ENCODE results near the gene P3H4.

P3H4 gene

GRCh38 chr17:41792845-41793783 is 18.6 kb downstream of the P3H4 start:
- Histone ChIP-seq H3K4me1 (ENCODE audit: control insufficient read depth in 2 of 2, insufficient read depth in 2 of 2, low read length in 2 of 2) (peaks cover 22 to 31% of the 10 kb centered on the region in 2 donors), H3K4me3 (ENCODE audit: low read length in 2 of 2) (peak overlapping the region; percentile 53 to 65), H3K27ac (ENCODE audit: low read depth in 2 of 2, low read length in 2 of 2) (peak overlapping the region; percentile 89 to 97), H3K9ac (ENCODE audit: low read depth in 1 of 2, low read length in 2 of 2) (peak overlapping the region; percentile 61 to 83), H3K36me3 (ENCODE audit: control insufficient read depth in 2 of 2, insufficient read depth in 2 of 2, low read length in 2 of 2) (no peaks in the 10 kb centered on the region), H3K9me3 (ENCODE audit: control insufficient read depth in 2 of 2, low read length in 2 of 2) (no peaks in the 10 kb centered on the region), H3K27me3 (ENCODE audit: control insufficient read depth in 2 of 2, insufficient read depth in 2 of 2, low read length in 2 of 2) (no peaks in the 10 kb centered on the region)

- no peaks in the 10 kb centered on the region for H3K9me3 ChIP-seq (ENCODE audit: control insufficient read depth in 2 of 2, low read length in 2 of 2)
- peak overlapping the region in 1 of 2 donors; percentile 39 for H3K4me3 ChIP-seq (ENCODE audit: low read length in 2 of 2)
- peak overlapping the region; percentile 54 to 55 for H3K9ac ChIP-seq (ENCODE audit: low read depth in 1 of 2, low read length in 2 of 2)
- peaks cover 19 to 36% of the 10 kb centered on the region in 2 donors for H3K4me1 ChIP-seq (ENCODE audit: control insufficient read depth in 2 of 2, insufficient read depth in 2 of 2, low read length in 2 of 2)
- H3K27me3 ChIP-seq (ENCODE audit: control insufficient read depth in 2 of 2, insufficient read depth in 2 of 2, low read length in 2 of 2): no peaks in the 10 kb centered on the region
- no peaks in the 10 kb centered on the region for H3K36me3 ChIP-seq (ENCODE audit: control insufficient read depth in 2 of 2, insufficient read depth in 2 of 2, low read length in 2 of 2)
- H3K27ac ChIP-seq (ENCODE audit: low read depth in 2 of 2, low read length in 2 of 2): peak overlapping the region; percentile 85 to 86
These were observed 24.7 kb downstream of the P3H4 start for GRCh38 chr17:41787021-41787418.

- H3K9ac ChIP-seq (ENCODE audit: low read depth in 1 of 2, low read length in 2 of 2): peak within 1 kb of the TSS; percentile 92 to 98
- no peaks in the 10 kb centered on the region for H3K27me3 ChIP-seq (ENCODE audit: control insufficient read depth in 2 of 2, insufficient read depth in 2 of 2, low read length in 2 of 2)
- H3K36me3 ChIP-seq (ENCODE audit: control insufficient read depth in 2 of 2, insufficient read depth in 2 of 2, low read length in 2 of 2): peaks cover 0 to 3% of the 10 kb centered on the region in 2 donors
- peak within 1 kb of the TSS; percentile 99 for H3K27ac ChIP-seq (ENCODE audit: low read depth in 2 of 2, low read length in 2 of 2)
- H3K4me1 ChIP-seq (ENCODE audit: control insufficient read depth in 2 of 2, insufficient read depth in 2 of 2, low read length in 2 of 2): peaks cover 17 to 30% of the 10 kb centered on the region in 2 donors
- no peaks in the 10 kb centered on the region for H3K9me3 ChIP-seq (ENCODE audit: control insufficient read depth in 2 of 2, low read length in 2 of 2)
- peak within 1 kb of the TSS; percentile 85 to 87 for H3K4me3 ChIP-seq (ENCODE audit: low read length in 2 of 2)
These were observed 25.3 kb downstream of the P3H4 start, which contains the start of gene JUP for GRCh38 chr17:41786227-41787020. Gene JUP (minus strand): TSS chr17:41786711. CDS start chr17:41771854, 14,857 bp downstream.

- Histone ChIP-seq H3K36me3 (ENCODE audit: control insufficient read depth in 2 of 2, insufficient read depth in 2 of 2, low read length in 2 of 2) (peaks cover 0 to 3% of the 10 kb centered on the region in 2 donors), H3K9ac (ENCODE audit: low read depth in 1 of 2, low read length in 2 of 2) (peak overlapping the region; percentile 92 to 98), H3K27ac (ENCODE audit: low read depth in 2 of 2, low read length in 2 of 2) (peak overlapping the region; percentile 99), H3K4me3 (ENCODE audit: low read length in 2 of 2) (peak overlapping the region; percentile 85 to 87), H3K27me3 (ENCODE audit: control insufficient read depth in 2 of 2, insufficient read depth in 2 of 2, low read length in 2 of 2) (no peaks in the 10 kb centered on the region), H3K9me3 (ENCODE audit: control insufficient read depth in 2 of 2, low read length in 2 of 2) (no peaks in the 10 kb centered on the region), H3K4me1 (ENCODE audit: control insufficient read depth in 2 of 2, insufficient read depth in 2 of 2, low read length in 2 of 2) (peaks cover 17 to 30% of the 10 kb centered on the region in 2 donors)
These were observed 25.9 kb downstream of the P3H4 start for GRCh38 chr17:41785859-41786226.

- Histone ChIP-seq H3K4me3 (ENCODE audit: low read length in 2 of 2) (peak overlapping the region; percentile 85 to 87), H3K9me3 (ENCODE audit: control insufficient read depth in 2 of 2, low read length in 2 of 2) (no peaks in the 10 kb centered on the region), H3K27ac (ENCODE audit: low read depth in 2 of 2, low read length in 2 of 2) (peak overlapping the region; percentile 99), H3K9ac (ENCODE audit: low read depth in 1 of 2, low read length in 2 of 2) (peak overlapping the region; percentile 92 to 98), H3K27me3 (ENCODE audit: control insufficient read depth in 2 of 2, insufficient read depth in 2 of 2, low read length in 2 of 2) (no peaks in the 10 kb centered on the region), H3K36me3 (ENCODE audit: control insufficient read depth in 2 of 2, insufficient read depth in 2 of 2, low read length in 2 of 2) (peaks cover 0 to 3% of the 10 kb centered on the region in 2 donors), H3K4me1 (ENCODE audit: control insufficient read depth in 2 of 2, insufficient read depth in 2 of 2, low read length in 2 of 2) (peaks cover 17 to 30% of the 10 kb centered on the region in 2 donors)
These were observed 26.5 kb downstream of the P3H4 start for GRCh38 chr17:41785091-41785858.

- Histone ChIP-seq H3K9ac (ENCODE audit: low read depth in 1 of 2, low read length in 2 of 2) (peak overlapping the region in 1 of 2 donors; percentile 98), H3K4me3 (ENCODE audit: low read length in 2 of 2) (peak overlapping the region; percentile 85 to 87), H3K4me1 (ENCODE audit: control insufficient read depth in 2 of 2, insufficient read depth in 2 of 2, low read length in 2 of 2) (peaks cover 20 to 34% of the 10 kb centered on the region in 2 donors), H3K36me3 (ENCODE audit: control insufficient read depth in 2 of 2, insufficient read depth in 2 of 2, low read length in 2 of 2) (peaks cover 0 to 3% of the 10 kb centered on the region in 2 donors), H3K9me3 (ENCODE audit: control insufficient read depth in 2 of 2, low read length in 2 of 2) (no peaks in the 10 kb centered on the region), H3K27me3 (ENCODE audit: control insufficient read depth in 2 of 2, insufficient read depth in 2 of 2, low read length in 2 of 2) (no peaks in the 10 kb centered on the region), H3K27ac (ENCODE audit: low read depth in 2 of 2, low read length in 2 of 2) (peak overlapping the region; percentile 99)
These were observed 27.5 kb downstream of the P3H4 start for GRCh38 chr17:41784207-41784744.

- no peaks in the 10 kb centered on the region for H3K9me3 ChIP-seq (ENCODE audit: control insufficient read depth in 2 of 2, low read length in 2 of 2)
- peak overlapping the region; percentile 41 to 47 for H3K9ac ChIP-seq (ENCODE audit: low read depth in 1 of 2, low read length in 2 of 2)
- no peaks in the 10 kb centered on the region for H3K27me3 ChIP-seq (ENCODE audit: control insufficient read depth in 2 of 2, insufficient read depth in 2 of 2, low read length in 2 of 2)
- peak overlapping the region in 1 of 2 donors; percentile 38 for H3K27ac ChIP-seq (ENCODE audit: low read depth in 2 of 2, low read length in 2 of 2)
- H3K4me3 ChIP-seq (ENCODE audit: low read length in 2 of 2): no peak overlapping the region
- H3K4me1 ChIP-seq (ENCODE audit: control insufficient read depth in 2 of 2, insufficient read depth in 2 of 2, low read length in 2 of 2): peaks cover 29 to 42% of the 10 kb centered on the region in 2 donors
- peaks cover 1 to 3% of the 10 kb centered on the region in 2 donors for H3K36me3 ChIP-seq (ENCODE audit: control insufficient read depth in 2 of 2, insufficient read depth in 2 of 2, low read length in 2 of 2)
These were observed 29.6 kb downstream of the P3H4 start for GRCh38 chr17:41782142-41782541.

- H3K4me1 ChIP-seq (ENCODE audit: control insufficient read depth in 2 of 2, insufficient read depth in 2 of 2, low read length in 2 of 2): peaks cover 31 to 44% of the 10 kb centered on the region in 2 donors
- H3K36me3 ChIP-seq (ENCODE audit: control insufficient read depth in 2 of 2, insufficient read depth in 2 of 2, low read length in 2 of 2): peaks cover 3% of the 10 kb centered on the region in 2 donors
- no peaks in the 10 kb centered on the region for H3K9me3 ChIP-seq (ENCODE audit: control insufficient read depth in 2 of 2, low read length in 2 of 2)
- H3K27ac ChIP-seq (ENCODE audit: low read depth in 2 of 2, low read length in 2 of 2): peak overlapping the region in 1 of 2 donors; percentile 38
- H3K9ac ChIP-seq (ENCODE audit: low read depth in 1 of 2, low read length in 2 of 2): peak overlapping the region in 1 of 2 donors; percentile 41
- no peaks in the 10 kb centered on the region for H3K27me3 ChIP-seq (ENCODE audit: control insufficient read depth in 2 of 2, insufficient read depth in 2 of 2, low read length in 2 of 2)
- H3K4me3 ChIP-seq (ENCODE audit: low read length in 2 of 2): no peak overlapping the region
These were observed 30.2 kb downstream of the P3H4 start for GRCh38 chr17:41781404-41782110.

GRCh38 chr17:41779954-41780353 is 31.8 kb downstream of the P3H4 start:
- Histone ChIP-seq H3K9ac (ENCODE audit: low read depth in 1 of 2, low read length in 2 of 2) (no peak overlapping the region), H3K27ac (ENCODE audit: low read depth in 2 of 2, low read length in 2 of 2) (no peak overlapping the region), H3K4me3 (ENCODE audit: low read length in 2 of 2) (no peak overlapping the region), H3K4me1 (ENCODE audit: control insufficient read depth in 2 of 2, insufficient read depth in 2 of 2, low read length in 2 of 2) (peaks cover 47 to 51% of the 10 kb centered on the region in 2 donors), H3K27me3 (ENCODE audit: control insufficient read depth in 2 of 2, insufficient read depth in 2 of 2, low read length in 2 of 2) (no peaks in the 10 kb centered on the region), H3K36me3 (ENCODE audit: control insufficient read depth in 2 of 2, insufficient read depth in 2 of 2, low read length in 2 of 2) (peaks cover 3 to 7% of the 10 kb centered on the region in 2 donors), H3K9me3 (ENCODE audit: control insufficient read depth in 2 of 2, low read length in 2 of 2) (no peaks in the 10 kb centered on the region)

Measured in mucosa of rectum (tissue), 2 donors.